Activated CD8-positive, alpha-beta T cell treated with anti-CD3 and anti-CD28 coated beads, Interleukin-2, amount 10 ng/mL, durations not matched to agents 7 days and 5 days (primary cell): ENCODE results near the gene ATP5MC2. TPM values are rescaled to one million over a fixed set of nuclear protein-coding genes. Genes with fewer than 3 reads are reported as not detected.
"Not testable (repeated sequence)": the region's sequence is repeated elsewhere in the genome, so short reads cannot be mapped to it uniquely, and the experiment has no call there.

Source experiments
- ATAC-seq: fragments of 150-1000 bp; cut with Tn5 transposase; one replicate; pipeline ENCODE4 v1.10.0; 2021; ENCODE audit warnings: moderate library complexity
- CTCF ChIA-PET: fragments of 350-600 bp; sonication (Branson Sonifier 250); formaldehyde crosslinking; loops from one replicate; lab custom pipeline; 2021; ENCODE audit warnings: antibody characterized with exemption; lab: Charles Lee
- POLR2A ChIA-PET: fragments of 350-600 bp; sonication (Branson Sonifier 250); formaldehyde crosslinking; loops from one replicate; lab custom pipeline; 2021; ENCODE audit warnings: antibody characterized with exemption; lab: Charles Lee
- DNase-seq: peaks from one replicate; pipeline ENCODE4 v3.0.0-alpha.2; 2020
- H3K27ac Mint-ChIP-seq: one replicate; pipeline ENCODE4 v1.8.0; 2021; ENCODE audit warnings: mild to moderate bottlenecking, mixed read lengths
- H3K27me3 Mint-ChIP-seq: one replicate; pipeline ENCODE4 v1.8.0; 2021; ENCODE audit warnings: low read depth, mixed read lengths
- H3K36me3 Mint-ChIP-seq: one replicate; pipeline ENCODE4 v1.8.0; 2021; ENCODE audit warnings: low read depth, mixed read lengths
- H3K4me1 Mint-ChIP-seq: one replicate; pipeline ENCODE4 v1.8.0; 2021; ENCODE audit warnings: low read depth, mixed read lengths
- H3K4me3 Mint-ChIP-seq: one replicate; pipeline ENCODE4 v1.8.0; 2021; ENCODE audit warnings: mild to moderate bottlenecking, mixed read lengths
- H3K9me3 Mint-ChIP-seq: one replicate; pipeline ENCODE4 v1.8.0; 2022; ENCODE audit warnings: mixed read lengths; ENCODE audit not compliant: insufficient read depth
- total RNA-seq, 2 experiments: library from RNA; stranded (reverse); gene quantifications; one replicate each; pipeline ENCODE4 v1.2.3, GENCODE V29; 2021

The ATP5MC2 gene
- 100 to 1,000 TPM; 241 to 247 TPM for total RNA-seq

- Mint-ChIP-seq H3K9me3 (no peaks in the 10 kb centered on the region), H3K4me1 (peaks cover 42% of the 10 kb centered on the region), H3K36me3 (peaks cover 32% of the 10 kb centered on the region), H3K27me3 (peaks cover 27% of the 10 kb centered on the region), H3K4me3 (peak within 1 kb of the TSS; percentile 88), H3K27ac (peak within 1 kb of the TSS; percentile 98)
- DNase-seq (peak; percentile 98), ATAC-seq (peak; percentile 95)
- POLR2A ChIA-PET = interaction anchor here (0.6 to 2.1 kb wide), 10 partner anchors 10 to 175 kb away, joined by 3 to 18 read pairs (median 4); partner anchors contain the start of gene TARBP2
- CTCF ChIA-PET = interaction anchor here (0.6 to 6.3 kb wide), 58 partner anchors 8 to 576 kb away, joined by 3 to 122 read pairs (median 5); partner anchors contain the start of genes ATF7 and TARBP2
These were observed at the start of gene ATP5MC2 for GRCh38 chr12:53675701-53676607. Gene ATP5MC2, minus strand, starts transcription at chr12:53676083. Its CDS starts 3,469 bp downstream, at chr12:53672614.

DNA sequence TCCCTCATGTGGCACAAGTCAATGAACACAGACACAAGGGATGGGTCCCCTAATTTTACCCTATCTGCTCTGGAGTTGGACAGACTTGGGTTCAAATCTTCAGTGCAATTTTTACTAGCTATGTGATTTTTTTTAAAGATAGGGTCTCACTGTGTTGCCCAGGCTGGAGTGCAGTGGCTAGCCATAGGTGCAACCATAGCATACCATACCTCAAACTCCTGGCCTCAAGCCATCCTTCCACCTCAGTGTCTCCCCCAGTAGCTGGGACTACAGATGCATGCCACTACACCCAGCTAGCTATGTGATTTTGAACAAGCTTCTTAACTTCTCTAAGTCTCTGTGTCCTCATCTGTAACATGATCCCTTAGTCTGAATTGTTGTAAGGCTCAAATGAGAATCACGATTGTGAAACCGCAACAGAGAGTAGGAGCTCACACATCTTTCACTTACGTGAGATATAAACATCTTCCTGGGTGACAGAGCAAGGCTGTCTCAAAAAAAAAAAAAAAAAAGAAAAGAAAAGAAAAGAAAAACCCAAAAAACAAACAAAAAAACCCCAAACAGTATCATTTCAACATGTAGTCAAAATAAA is 46.7 kb upstream of the ATP5MC2 start:
- no peaks in the 10 kb centered on the region for H3K9me3 Mint-ChIP-seq
- CTCF ChIA-PET = interaction anchor here (0.7 to 1.9 kb wide), 8 partner anchors 20 to 47 kb away, joined by 3 to 15 read pairs (median 4); partner anchors contain the start of gene ATP5MC2
- ATAC-seq (no peak), DNase-seq (no peak)
- H3K27ac Mint-ChIP-seq = no peak overlapping the region
- no peaks in the 10 kb centered on the region for H3K27me3 Mint-ChIP-seq
- H3K4me3 Mint-ChIP-seq = no peak overlapping the region
- peaks cover 8% of the 10 kb centered on the region for H3K36me3 Mint-ChIP-seq
- POLR2A ChIA-PET = no interaction called here
- H3K4me1 Mint-ChIP-seq = peaks cover 14% of the 10 kb centered on the region

GRCh38 chr12:53720946-53721345 is 45.1 kb upstream of the ATP5MC2 start:
- DNase-seq (no peak), ATAC-seq (no peak)
- H3K4me1 Mint-ChIP-seq = peaks cover 2% of the 10 kb centered on the region
- ChIA-PET CTCF (interaction anchor here (0.8 to 1.9 kb wide), 3 partner anchors 23 to 45 kb away, joined by 3 to 15 read pairs (median 6); partner anchors contain the start of gene ATP5MC2), POLR2A (interaction anchor here (0.6 kb wide), 1 partner anchor 16 kb away, joined by 10 read pairs; no protein-coding TSS in a partner anchor)
- H3K27me3 Mint-ChIP-seq = no peaks in the 10 kb centered on the region
- H3K36me3 Mint-ChIP-seq = peaks cover 8% of the 10 kb centered on the region
- no peaks in the 10 kb centered on the region for H3K9me3 Mint-ChIP-seq
- H3K27ac Mint-ChIP-seq = no peak overlapping the region
- no peak overlapping the region for H3K4me3 Mint-ChIP-seq

DNA sequence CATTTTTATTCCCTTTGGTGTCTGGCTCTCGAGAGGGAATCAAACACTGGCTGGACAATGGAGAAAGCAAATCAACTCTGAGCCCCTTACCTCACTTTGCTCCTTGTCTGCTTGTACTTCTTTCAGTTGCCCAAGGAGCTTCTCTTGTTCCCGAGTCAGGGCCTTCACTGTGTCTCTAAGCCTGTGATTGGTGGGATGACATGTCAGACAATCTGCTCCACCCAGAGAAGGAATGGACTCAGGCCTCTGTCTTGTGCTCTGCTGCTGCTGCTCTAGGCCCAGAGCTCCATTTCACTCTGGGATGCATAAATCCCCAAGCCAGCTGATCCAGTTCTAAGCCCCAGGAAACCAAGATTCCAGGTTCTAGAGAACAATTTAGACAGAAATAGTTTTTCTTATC is 43.8 kb upstream of the ATP5MC2 start:
- Mint-ChIP-seq H3K9me3 (no peaks in the 10 kb centered on the region), H3K4me1 (no peaks in the 10 kb centered on the region), H3K27ac (no peak overlapping the region), H3K36me3 (peaks cover 8% of the 10 kb centered on the region), H3K27me3 (no peaks in the 10 kb centered on the region), H3K4me3 (no peak overlapping the region)
- ChIA-PET CTCF (interaction anchor here (1.0 kb wide), 1 partner anchor 25 kb away, joined by 4 read pairs; no protein-coding TSS in a partner anchor), POLR2A (no interaction called here)
- ATAC-seq (no peak), DNase-seq (no peak)

GRCh38 chr12:53718567-53718966 is 42.7 kb upstream of the ATP5MC2 start:
- DNase-seq, POLR2A ChIA-PET, H3K4me3 Mint-ChIP-seq, H3K27me3 Mint-ChIP-seq, H3K36me3 Mint-ChIP-seq, H3K27ac Mint-ChIP-seq, ATAC-seq, H3K4me1 Mint-ChIP-seq, H3K9me3 Mint-ChIP-seq: not testable (repeated sequence)
- CTCF ChIA-PET = interaction anchor here (0.7 kb wide), 1 partner anchor 33 kb away, joined by 3 read pairs; the partner anchor contains the start of gene CISTR

DNA sequence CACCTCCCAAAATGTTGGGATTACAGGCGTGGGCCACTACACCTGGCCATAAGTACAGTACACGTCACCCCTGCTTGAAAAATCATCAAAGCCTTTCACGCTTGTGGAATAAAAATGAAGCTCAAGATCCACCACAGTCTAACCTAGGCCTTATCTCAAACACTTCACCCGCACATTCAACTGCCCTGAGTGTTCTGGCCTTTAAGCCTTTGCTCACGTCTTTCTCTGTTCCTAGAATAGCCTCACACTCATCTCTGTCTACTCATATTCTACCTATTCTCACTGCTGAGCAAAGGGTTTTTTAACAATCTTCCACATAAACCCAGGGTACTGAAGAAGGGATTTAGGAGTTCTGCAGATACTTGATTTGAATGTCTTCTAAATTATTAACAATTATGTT is 41.4 kb upstream of the ATP5MC2 start:
- Mint-ChIP-seq H3K4me3 (no peak overlapping the region), H3K9me3 (no peaks in the 10 kb centered on the region), H3K4me1 (no peaks in the 10 kb centered on the region), H3K27ac (no peak overlapping the region), H3K36me3 (peaks cover 8% of the 10 kb centered on the region), H3K27me3 (no peaks in the 10 kb centered on the region)
- ChIA-PET CTCF (interaction anchor here (1.1 to 2.2 kb wide), 4 partner anchors 15 to 40 kb away, joined by 3 to 10 read pairs (median 4); no protein-coding TSS in a partner anchor), POLR2A (no interaction called here)
- DNase-seq (no peak), ATAC-seq (no peak)

DNA sequence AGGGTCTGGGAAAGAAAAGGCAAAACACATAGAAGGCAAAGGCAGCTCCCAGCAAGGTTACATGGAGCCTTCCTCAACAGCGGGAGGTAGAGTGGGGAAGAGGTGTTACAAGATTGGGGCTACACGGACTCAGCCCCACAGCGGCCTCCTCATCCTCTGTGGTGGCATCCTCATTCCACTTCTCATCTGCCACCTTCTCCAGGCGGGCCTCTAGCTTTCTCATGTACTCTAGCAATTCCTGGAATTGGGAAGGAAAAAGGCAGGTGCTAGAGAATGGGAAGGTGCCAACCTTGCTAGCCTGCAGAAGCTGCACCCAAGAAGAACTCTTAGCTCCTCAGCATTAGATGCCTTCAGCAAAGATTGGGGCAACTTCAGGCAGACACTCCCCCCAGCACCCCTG is 38.1 kb upstream of the ATP5MC2 start:
- Mint-ChIP-seq H3K27me3 (peaks cover 5% of the 10 kb centered on the region), H3K9me3 (no peaks in the 10 kb centered on the region), H3K4me1 (no peaks in the 10 kb centered on the region)

DNA sequence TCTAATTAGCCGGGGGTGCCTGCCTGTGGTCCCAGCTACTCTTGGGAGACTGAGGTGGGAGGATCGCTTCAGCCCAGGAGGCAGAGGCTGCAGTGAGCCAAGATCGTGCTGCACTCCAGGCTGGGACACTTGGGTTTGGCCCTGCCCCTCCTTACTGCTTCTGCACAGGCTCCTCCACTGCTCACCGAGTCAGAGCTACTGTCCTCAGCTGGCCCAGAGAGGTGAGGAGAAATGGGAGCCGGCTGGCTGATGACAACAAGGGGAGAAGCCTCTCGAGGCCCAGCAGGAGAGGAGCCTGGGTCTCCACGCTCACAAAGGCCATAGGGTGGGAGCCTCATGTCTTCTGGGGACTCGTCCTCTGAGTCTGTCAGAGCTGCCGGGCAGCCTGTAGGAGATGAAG is 37.6 kb upstream of the ATP5MC2 start:
- no peak for DNase-seq
- ATAC-seq = no peak
- no peaks in the 10 kb centered on the region for H3K4me1 Mint-ChIP-seq
- H3K36me3 Mint-ChIP-seq = no peaks in the 10 kb centered on the region
- H3K27ac Mint-ChIP-seq = no peak overlapping the region
- POLR2A ChIA-PET = no interaction called here
- peaks cover 10% of the 10 kb centered on the region for H3K27me3 Mint-ChIP-seq
- CTCF ChIA-PET = interaction anchor here (1.0 to 1.9 kb wide), 4 partner anchors 11 to 44 kb away, joined by 3 to 12 read pairs (median 4); no protein-coding TSS in a partner anchor
- no peaks in the 10 kb centered on the region for H3K9me3 Mint-ChIP-seq
- no peak overlapping the region for H3K4me3 Mint-ChIP-seq

More for the DNA sequence above, 38.1 kb upstream of the ATP5MC2 start:
- H3K4me3 Mint-ChIP-seq = no peak overlapping the region
- H3K36me3 Mint-ChIP-seq = no peaks in the 10 kb centered on the region
- H3K27ac Mint-ChIP-seq = peak overlapping the region; percentile 21
- CTCF ChIA-PET = interaction anchor here (1.0 to 1.9 kb wide), 3 partner anchors 30 to 44 kb away, joined by 4 to 12 read pairs (median 5); no protein-coding TSS in a partner anchor
- POLR2A ChIA-PET = no interaction called here
- DNase-seq (no peak), ATAC-seq (no peak)

GRCh38 chr12:53712059-53712643 is 36.3 kb upstream of the ATP5MC2 start:
- ChIA-PET POLR2A (no interaction called here), CTCF (no interaction called here)
- H3K36me3 Mint-ChIP-seq = no peaks in the 10 kb centered on the region
- peaks cover 15% of the 10 kb centered on the region for H3K27me3 Mint-ChIP-seq
- ATAC-seq (no peak), DNase-seq (no peak)
- no peak overlapping the region for H3K4me3 Mint-ChIP-seq
- no peaks in the 10 kb centered on the region for H3K4me1 Mint-ChIP-seq
- H3K27ac Mint-ChIP-seq = no peak overlapping the region
- no peaks in the 10 kb centered on the region for H3K9me3 Mint-ChIP-seq

DNA sequence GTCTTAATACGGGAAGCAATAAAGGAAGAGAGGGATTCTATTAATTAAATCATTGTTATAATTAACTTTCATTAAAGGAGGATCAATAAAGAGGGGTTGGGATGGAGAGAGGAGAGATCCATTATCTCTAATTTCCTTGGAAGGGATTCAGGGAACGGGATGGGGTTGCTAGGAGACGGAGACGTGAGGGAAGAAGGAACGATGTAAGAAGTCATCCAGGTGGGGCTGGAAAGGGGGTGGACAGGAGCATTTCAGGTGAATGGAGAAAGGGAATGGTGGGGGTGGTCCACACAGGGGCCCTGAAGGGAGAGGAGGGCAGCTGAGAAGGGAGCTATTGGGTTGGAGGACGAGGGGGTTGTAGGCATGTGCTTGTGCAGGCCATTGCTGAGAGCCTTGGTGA is 34.2 kb upstream of the ATP5MC2 start:
- POLR2A ChIA-PET = no interaction called here

DNA sequence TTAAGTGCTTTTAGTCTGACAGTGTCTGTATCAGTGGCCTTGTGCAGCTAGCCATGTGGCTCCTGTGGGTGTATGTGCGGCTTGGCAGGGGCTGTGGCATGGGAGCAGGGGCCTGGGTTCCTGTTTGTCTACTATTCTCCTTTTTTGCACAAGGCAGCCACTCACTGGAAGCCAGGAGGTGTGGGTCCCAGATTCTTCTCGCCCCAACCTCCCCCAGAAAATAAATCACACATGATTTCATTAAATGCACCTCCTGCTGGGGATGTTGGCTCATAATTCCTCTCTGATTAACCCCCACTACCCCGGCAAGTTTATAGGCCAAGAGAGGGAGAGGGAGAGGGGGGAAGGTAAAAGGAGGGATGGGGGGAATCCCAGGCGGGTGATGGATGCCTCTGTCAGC is 33.8 kb upstream of the ATP5MC2 start:
- no peak overlapping the region for H3K27ac Mint-ChIP-seq
- no peaks in the 10 kb centered on the region for H3K9me3 Mint-ChIP-seq
- ATAC-seq (no peak), DNase-seq (no peak)
- POLR2A ChIA-PET = no interaction called here
- no peaks in the 10 kb centered on the region for H3K36me3 Mint-ChIP-seq
- peaks cover 26% of the 10 kb centered on the region for H3K27me3 Mint-ChIP-seq
- no peaks in the 10 kb centered on the region for H3K4me1 Mint-ChIP-seq
- CTCF ChIA-PET = interaction anchor here (1.3 to 9.5 kb wide), 2 partner anchors 11 to 35 kb away, joined by 3 to 279 read pairs; no protein-coding TSS in a partner anchor
- no peak overlapping the region for H3K4me3 Mint-ChIP-seq

More for the DNA sequence above, 34.2 kb upstream of the ATP5MC2 start:
- Mint-ChIP-seq H3K9me3 (no peaks in the 10 kb centered on the region), H3K4me1 (no peaks in the 10 kb centered on the region), H3K27ac (no peak overlapping the region), H3K36me3 (no peaks in the 10 kb centered on the region), H3K4me3 (no peak overlapping the region), H3K27me3 (peaks cover 25% of the 10 kb centered on the region)
- CTCF ChIA-PET = interaction anchor here (1.3 to 9.5 kb wide), 2 partner anchors 11 to 35 kb away, joined by 3 to 279 read pairs; no protein-coding TSS in a partner anchor
- DNase-seq (no peak), ATAC-seq (no peak)
